Body of pancreas (tissue), 4 donors: ENCODE data around the gene SIX5. TPM values are rescaled to one million over a fixed set of nuclear protein-coding genes. Genes with fewer than 3 reads are reported as not detected.

Experiments
- ATAC-seq: fragments of 150-250 bp; one replicate; pipeline ENCODE4 v1.9.1; 2016
- DNase-seq, 4 donors: peaks; one replicate each; pipeline ENCODE4 v3.0.0-alpha.2; 2019
- H3K27ac ChIP-seq, 4 donors: fragments of 200-600 bp; sonication (generic); 1 replicate in 3 of 4; 2 replicates in 1 of 4; pipeline versions ENCODE4 v1.5.1 to v1.6.1; 2016 to 2019; ENCODE audit warnings: mild to moderate bottlenecking in 1 of 4, mixed read lengths in 1 of 4, moderate library complexity in 1 of 4
- H3K27me3 ChIP-seq, 2 donors: fragments of 200-600 bp; sonication (generic); one replicate each; pipeline ENCODE4 v1.6.0; 2016; ENCODE audit warnings: mild to moderate bottlenecking in 1 of 2
- H3K36me3 ChIP-seq, 2 donors: fragments of 200-600 bp; sonication (generic); replicated peaks in 1 of 2; 2 replicates each; pipeline ENCODE4 v1.5.1; 2016; ENCODE audit warnings: low read depth in 2 of 2; ENCODE audit not compliant: insufficient read depth in 1 of 2
- H3K4me1 ChIP-seq: fragments of 200-600 bp; sonication (generic); one replicate; pipeline ENCODE4 v1.6.0; 2016
- H3K4me3 ChIP-seq, 2 donors: fragments of 200-600 bp; sonication (generic); 1 replicate in 1 of 2; 2 replicates in 1 of 2; pipeline ENCODE4 v1.5.1; 2016 to 2019
- H3K9me3 ChIP-seq, 3 donors: fragments of 200-600 bp; sonication (generic); 1 replicate in 2 of 3; 2 replicates in 1 of 3; pipeline ENCODE4 v1.5.1; 2016
- POLR2A ChIP-seq, 3 donors: fragments of 450-650 bp; IDR thresholded peaks; one replicate each; pipeline ENCODE4 v1.6.1; 2016; ENCODE audit warnings: antibody characterized with exemption in 3 of 3, mild to moderate bottlenecking in 2 of 3
- WGBS, 2 donors: methylation state at CpG; one replicate each; pipeline ENCODE4 v1.1.5; 2017; 5-methylcytosine and 5-hydroxymethylcytosine counted together
- intact Hi-C: fragments of 100-400 bp; cut with DNase I; formaldehyde crosslinking; loops from one replicate; pipeline ENCODE4 v1.15.1; 2023
- total RNA-seq, 2 donors: library from RNA; depleted of rRNA; stranded (reverse); fragments of >200 nt; gene quantifications; one replicate each; pipeline ENCODE4 v1.1.0, GENCODE V29; 2016
- TF ChIP-seq, protein P1 (sequence below), 7 experiments: fragments of 450-650 bp in 4 of 7; fragments of 200-600 bp in 3 of 7; sonication (generic) in 3 of 7; IDR thresholded peaks; one replicate each; pipeline ENCODE4 v1.5.1; 2016 to 2019; ENCODE audit warnings: antibody characterized with exemption in 7 of 7

The SIX5 gene
- total RNA-seq, 2 donors from 2014 or later: 21.0 to 60.3 TPM

- H3K27ac ChIP-seq: peak overlapping the region; percentile 93 to 98 (median 98)
- peaks cover 58% of the 10 kb centered on the region for H3K4me1 ChIP-seq
- WGBS, 2 donors: 22% methylated on average over 24 of the region's 24 CpGs; no CpG with 5 or more reads in 1 of the 2 donors
- peak overlapping the region; percentile 60 to 80 for H3K4me3 ChIP-seq
- no peaks in the 10 kb centered on the region for H3K36me3 ChIP-seq
- ATAC-seq: no peak
- TF ChIP-seq, protein P1, sequence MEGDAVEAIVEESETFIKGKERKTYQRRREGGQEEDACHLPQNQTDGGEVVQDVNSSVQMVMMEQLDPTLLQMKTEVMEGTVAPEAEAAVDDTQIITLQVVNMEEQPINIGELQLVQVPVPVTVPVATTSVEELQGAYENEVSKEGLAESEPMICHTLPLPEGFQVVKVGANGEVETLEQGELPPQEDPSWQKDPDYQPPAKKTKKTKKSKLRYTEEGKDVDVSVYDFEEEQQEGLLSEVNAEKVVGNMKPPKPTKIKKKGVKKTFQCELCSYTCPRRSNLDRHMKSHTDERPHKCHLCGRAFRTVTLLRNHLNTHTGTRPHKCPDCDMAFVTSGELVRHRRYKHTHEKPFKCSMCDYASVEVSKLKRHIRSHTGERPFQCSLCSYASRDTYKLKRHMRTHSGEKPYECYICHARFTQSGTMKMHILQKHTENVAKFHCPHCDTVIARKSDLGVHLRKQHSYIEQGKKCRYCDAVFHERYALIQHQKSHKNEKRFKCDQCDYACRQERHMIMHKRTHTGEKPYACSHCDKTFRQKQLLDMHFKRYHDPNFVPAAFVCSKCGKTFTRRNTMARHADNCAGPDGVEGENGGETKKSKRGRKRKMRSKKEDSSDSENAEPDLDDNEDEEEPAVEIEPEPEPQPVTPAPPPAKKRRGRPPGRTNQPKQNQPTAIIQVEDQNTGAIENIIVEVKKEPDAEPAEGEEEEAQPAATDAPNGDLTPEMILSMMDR (IDR thresholded peaks at IDR 0.05): no peak
- no peak for TF ChIP-seq POLR2A (IDR thresholded peaks at IDR 0.05)
- no peaks in the 10 kb centered on the region for H3K9me3 ChIP-seq
- H3K27me3 ChIP-seq: no peaks in the 10 kb centered on the region
- peak in 2 of 4 donors; percentile 32 to 54 for DNase-seq
- intact Hi-C loops: no loop called here
These were observed 2.1 kb downstream of the SIX5 start for GRCh38 chr19:45766869-45767346.

DNA sequence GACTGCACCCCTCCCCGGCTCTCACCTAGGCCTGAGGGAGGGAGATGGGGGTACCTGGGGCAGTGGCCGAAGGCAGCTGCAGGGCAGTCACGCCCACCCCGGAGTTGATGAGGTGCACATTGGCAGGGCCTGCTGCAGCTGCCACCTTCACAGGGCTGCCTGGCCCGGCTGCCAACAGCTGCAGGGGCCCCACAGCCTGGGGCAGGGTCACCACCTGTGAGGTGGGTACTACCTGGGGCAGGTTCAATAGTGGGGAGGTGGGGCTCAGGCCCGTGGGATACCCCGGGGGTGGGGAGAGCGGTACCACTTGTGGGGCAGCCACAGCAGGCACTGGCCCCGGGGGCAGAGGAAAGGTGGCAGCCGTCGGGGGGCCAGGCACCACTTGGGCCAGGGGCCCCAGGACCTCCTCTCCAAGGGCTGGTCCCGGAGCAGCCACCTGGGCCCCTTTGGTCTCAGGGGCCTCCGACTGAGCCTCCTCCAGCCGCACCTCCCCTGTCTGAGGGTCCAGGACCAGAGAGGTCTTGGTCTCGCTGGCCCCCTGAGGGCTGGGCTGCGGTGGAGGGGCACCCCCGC lies 2.7 kb downstream of the SIX5 start:
- ATAC-seq (no peak), DNase-seq (peak; percentile 69 to 86 (median 80))
- H3K27ac ChIP-seq: peak overlapping the region; percentile 93 to 98 (median 98)
- peaks cover 52% of the 10 kb centered on the region for H3K4me1 ChIP-seq
- TF ChIP-seq POLR2A (IDR thresholded peaks at IDR 0.05): peak in 1 of 3 donors; percentile 57
- TF ChIP-seq, protein P1 (IDR thresholded peaks at IDR 0.05): no peak
- intact Hi-C loops: no loop called here
- 18 to 33% methylated on average over 3 to 16 of the region's 17 CpGs for WGBS, 2 donors
- peak overlapping the region in 1 of 2 donors; percentile 80 for H3K4me3 ChIP-seq
- H3K9me3 ChIP-seq: no peaks in the 10 kb centered on the region
- H3K36me3 ChIP-seq: no peaks in the 10 kb centered on the region
- no peaks in the 10 kb centered on the region for H3K27me3 ChIP-seq

DNA sequence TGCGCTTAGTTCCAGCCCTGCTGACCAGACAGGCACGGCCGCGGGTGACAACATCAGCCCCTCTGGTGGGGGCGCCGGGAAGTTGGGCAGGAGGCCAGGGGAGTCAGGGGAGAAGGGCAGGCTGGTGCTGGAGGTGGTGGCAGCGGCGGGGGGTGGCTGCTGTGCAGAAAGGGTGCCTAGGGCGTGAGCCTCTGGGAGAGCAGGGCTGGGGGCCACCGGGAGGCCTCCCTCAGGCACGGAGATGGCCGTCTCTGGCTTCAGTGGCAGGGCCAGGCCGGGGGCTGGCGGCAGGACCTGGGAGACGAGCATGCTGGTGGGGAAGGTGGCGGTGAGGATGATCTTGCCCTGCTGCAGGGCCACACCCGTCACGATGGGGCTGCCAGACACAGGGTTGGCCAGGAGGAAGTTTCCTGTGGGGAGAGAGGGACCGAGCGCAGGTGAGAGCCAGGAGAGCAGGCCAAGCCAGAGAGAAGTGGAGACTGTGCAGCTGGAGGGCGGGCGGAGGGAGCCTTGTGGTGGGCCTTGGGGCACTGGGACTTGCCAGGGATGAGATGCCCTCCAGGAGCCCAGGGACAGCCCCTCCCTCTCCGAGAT lies 3.3 kb downstream of the SIX5 start:
- ATAC-seq: no peak
- H3K4me1 ChIP-seq: peaks cover 47% of the 10 kb centered on the region
- no peaks in the 10 kb centered on the region for H3K9me3 ChIP-seq
- no peaks in the 10 kb centered on the region for H3K36me3 ChIP-seq
- DNase-seq: peak in 1 of 4 donors; percentile 56
- no peaks in the 10 kb centered on the region for H3K27me3 ChIP-seq
- intact Hi-C loops: no loop called here
- TF ChIP-seq POLR2A (IDR thresholded peaks at IDR 0.05): no peak
- TF ChIP-seq, protein P1 (IDR thresholded peaks at IDR 0.05): no peak
- H3K4me3 ChIP-seq: no peak overlapping the region
- H3K27ac ChIP-seq: peak overlapping the region; percentile 93 to 98 (median 98)
- 55% methylated on average over 17 to 23 of the region's 23 CpGs for WGBS, 2 donors

- no peak for DNase-seq
- H3K4me1 ChIP-seq: peaks cover 40% of the 10 kb centered on the region
These were observed 3.9 kb downstream of the SIX5 start for GRCh38 chr19:45764945-45765701.

More at GRCh38 chr19:45764945-45765701, 3.9 kb downstream of the SIX5 start:
- Histone ChIP-seq H3K27ac (peak overlapping the region; percentile 93 to 98 (median 98)), H3K9me3 (no peaks in the 10 kb centered on the region), H3K27me3 (no peaks in the 10 kb centered on the region), H3K4me3 (no peak overlapping the region), H3K36me3 (no peaks in the 10 kb centered on the region)
- no peak for TF ChIP-seq POLR2A (IDR thresholded peaks at IDR 0.05)
- TF ChIP-seq, protein P1 (IDR thresholded peaks at IDR 0.05): no peak
- no peak for ATAC-seq
- intact Hi-C loops: no loop called here
- 48 to 49% methylated on average over 5 to 21 of the region's 21 CpGs for WGBS, 2 donors
